ENCODE data around the gene BCAS3. TPM values are rescaled to one million over a fixed set of nuclear protein-coding genes. Genes with fewer than 3 reads are reported as not detected.

The BCAS3 gene
- total RNA-seq (59.1 TPM), polyA plus RNA-seq (10 to 100 TPM; 29.7 to 38.6 (median 33.6) TPM)

GRCh38 chr17:60677308-60678117, at the start of gene BCAS3:
Gene BCAS3, plus strand, starts transcription at chr17:60677851.
- no peaks in the 10 kb centered on the region for H3K9me3 ChIP-seq (ENCODE audit: control insufficient read depth in 2 of 2, low read length in 2 of 2)
- Mint-ChIP-seq H3K4me1 (peaks cover 14 to 20% (median 16%) of the 10 kb centered on the region in 4 donors), H3K9me3 (peaks cover 0 to 2% (median 0%) of the 10 kb centered on the region in 7 donors), H3K36me3 (peaks cover 4% of the 10 kb centered on the region), H3K27ac (peak within 1 kb of the TSS; percentile 98 to 100 (median 98)), H3K4me3 (peak within 1 kb of the TSS; percentile 90 to 99 (median 98)), H3K27me3 (no peaks in the 10 kb centered on the region)
- DNase-seq (peak; percentile 95 to 99 (median 98)), ATAC-seq (ENCODE audit: low read depth in 2 of 2) (peak; percentile 94 to 95)
- no peaks in the 10 kb centered on the region for H3K27me3 ChIP-seq (ENCODE audit: control insufficient read depth, insufficient read depth, low read length)
- peak within 1 kb of the TSS; percentile 96 for H3K4me3 ChIP-seq (ENCODE audit: low read depth, low read length)
- H3K4me1 ChIP-seq (ENCODE audit: control insufficient read depth, insufficient read depth, low read length, poor library complexity, severe bottlenecking) = peaks cover 11% of the 10 kb centered on the region
- H3K27ac ChIP-seq (ENCODE audit: insufficient read depth, low read length, poor library complexity, severe bottlenecking) = peak within 1 kb of the TSS; percentile 86
- H3K36me3 ChIP-seq (ENCODE audit: control insufficient read depth, insufficient read depth, low read length) = no peaks in the 10 kb centered on the region

DNA sequence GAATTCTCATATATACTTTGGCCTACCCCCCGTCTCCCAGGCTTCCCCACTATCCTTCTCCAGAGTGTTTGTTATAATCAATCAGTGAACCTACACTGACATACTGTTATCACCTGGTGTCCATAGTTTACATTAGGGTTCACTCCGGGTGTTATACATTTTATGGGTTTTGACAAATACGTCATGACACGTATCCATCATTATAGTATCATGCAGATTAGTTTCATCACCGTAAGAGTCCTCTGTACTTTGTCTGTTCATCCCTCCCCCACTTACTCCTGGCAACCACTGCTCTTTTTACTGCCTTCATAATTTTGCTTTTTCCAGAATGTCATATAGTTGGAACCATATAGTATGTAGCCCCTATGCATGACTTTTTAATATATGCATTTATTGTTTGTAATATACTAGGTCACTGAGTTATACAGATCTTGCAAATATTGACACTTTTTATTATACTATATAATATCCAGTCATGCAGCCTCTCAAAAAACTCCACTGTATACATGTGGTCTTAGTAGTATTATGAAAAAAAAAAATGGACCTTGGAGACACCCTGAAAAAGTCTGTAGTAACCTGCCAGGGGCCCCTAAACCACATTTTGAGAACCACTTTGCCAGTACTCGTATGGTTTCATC, 49.3 kb upstream of the BCAS3 start:
- H3K27ac ChIP-seq (ENCODE audit: insufficient read depth, low read length, poor library complexity, severe bottlenecking) = no peak overlapping the region
- H3K9me3 ChIP-seq (ENCODE audit: control insufficient read depth in 2 of 2, low read length in 2 of 2) = no peaks in the 10 kb centered on the region
- peak overlapping the region in 1 of 3 donors; percentile 28 for H3K27ac Mint-ChIP-seq
- peaks cover 6% of the 10 kb centered on the region for H3K36me3 Mint-ChIP-seq
- peaks cover 10% of the 10 kb centered on the region for H3K36me3 ChIP-seq (ENCODE audit: control insufficient read depth, insufficient read depth, low read length)
- H3K27me3 ChIP-seq (ENCODE audit: control insufficient read depth, insufficient read depth, low read length) = no peaks in the 10 kb centered on the region
- ATAC-seq (ENCODE audit: low read depth in 2 of 2) (no peak), DNase-seq (no peak)
- H3K4me1 Mint-ChIP-seq = peaks cover 12 to 19% (median 16%) of the 10 kb centered on the region in 4 donors
- no peaks in the 10 kb centered on the region for H3K4me1 ChIP-seq (ENCODE audit: control insufficient read depth, insufficient read depth, low read length, poor library complexity, severe bottlenecking)
- no peak overlapping the region for H3K4me3 Mint-ChIP-seq
- no peaks in the 10 kb centered on the region for H3K27me3 Mint-ChIP-seq
- H3K9me3 Mint-ChIP-seq = no peaks in the 10 kb centered on the region
- no peak overlapping the region for H3K4me3 ChIP-seq (ENCODE audit: low read depth, low read length)

DNA sequence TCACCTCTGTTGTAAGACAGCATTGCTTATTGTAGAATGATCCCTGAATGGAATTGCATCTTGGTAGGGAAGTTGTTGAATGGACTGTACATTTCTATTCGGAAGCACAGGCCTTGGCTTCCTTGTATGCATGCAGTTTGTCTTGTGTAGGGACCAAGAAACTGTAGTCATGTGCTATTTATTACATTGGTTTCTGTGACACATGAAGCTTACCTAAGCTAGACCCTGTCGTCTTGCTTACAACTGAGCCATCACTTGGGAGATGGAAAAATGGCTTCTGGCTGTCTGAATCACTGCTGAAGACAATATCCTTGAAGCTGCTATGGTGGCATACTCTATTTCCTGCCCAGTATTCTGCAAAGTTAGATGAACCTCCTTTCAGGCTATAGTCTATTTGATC, 48.5 kb upstream of the BCAS3 start:
- Histone ChIP-seq H3K27me3 (ENCODE audit: control insufficient read depth, insufficient read depth, low read length) (no peaks in the 10 kb centered on the region), H3K9me3 (ENCODE audit: control insufficient read depth in 2 of 2, low read length in 2 of 2) (no peaks in the 10 kb centered on the region), H3K4me3 (ENCODE audit: low read depth, low read length) (no peak overlapping the region), H3K27ac (ENCODE audit: insufficient read depth, low read length, poor library complexity, severe bottlenecking) (no peak overlapping the region), H3K36me3 (ENCODE audit: control insufficient read depth, insufficient read depth, low read length) (peaks cover 10% of the 10 kb centered on the region), H3K4me1 (ENCODE audit: control insufficient read depth, insufficient read depth, low read length, poor library complexity, severe bottlenecking) (no peaks in the 10 kb centered on the region)
- H3K9me3 Mint-ChIP-seq = no peaks in the 10 kb centered on the region
- H3K4me3 Mint-ChIP-seq = no peak overlapping the region
- peaks cover 7 to 15% (median 11%) of the 10 kb centered on the region in 4 donors for H3K4me1 Mint-ChIP-seq
- no peak for ATAC-seq (ENCODE audit: low read depth in 2 of 2)
- H3K36me3 Mint-ChIP-seq = peaks cover 4% of the 10 kb centered on the region
- peak overlapping the region in 1 of 3 donors; percentile 28 for H3K27ac Mint-ChIP-seq
- no peak for DNase-seq
- H3K27me3 Mint-ChIP-seq = no peaks in the 10 kb centered on the region

DNA sequence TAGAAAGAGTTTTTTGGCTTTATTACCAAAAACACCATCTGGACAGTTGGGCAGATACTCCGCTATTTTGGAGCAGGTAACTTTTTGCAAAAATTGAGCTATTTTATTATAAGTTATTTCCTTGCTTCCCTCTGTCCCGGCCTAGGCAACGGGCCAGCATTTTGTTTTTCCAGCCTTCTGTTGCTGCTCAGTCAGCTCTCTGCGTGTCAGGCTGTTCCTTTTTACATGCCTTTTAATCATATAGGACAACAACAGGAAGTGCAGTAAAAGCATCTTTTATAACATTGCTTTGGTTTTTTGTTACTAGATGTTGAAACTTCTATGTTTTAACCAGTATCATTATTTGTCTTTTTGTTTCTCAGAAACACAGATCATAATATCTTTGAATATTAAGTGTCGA, 47.3 kb upstream of the BCAS3 start:
- peaks cover 7 to 15% (median 11%) of the 10 kb centered on the region in 4 donors for H3K4me1 Mint-ChIP-seq
- peaks cover 4% of the 10 kb centered on the region for H3K36me3 Mint-ChIP-seq
- Histone ChIP-seq H3K9me3 (ENCODE audit: control insufficient read depth in 2 of 2, low read length in 2 of 2) (no peaks in the 10 kb centered on the region), H3K36me3 (ENCODE audit: control insufficient read depth, insufficient read depth, low read length) (peaks cover 14% of the 10 kb centered on the region), H3K4me3 (ENCODE audit: low read depth, low read length) (no peak overlapping the region), H3K4me1 (ENCODE audit: control insufficient read depth, insufficient read depth, low read length, poor library complexity, severe bottlenecking) (no peaks in the 10 kb centered on the region), H3K27me3 (ENCODE audit: control insufficient read depth, insufficient read depth, low read length) (no peaks in the 10 kb centered on the region), H3K27ac (ENCODE audit: insufficient read depth, low read length, poor library complexity, severe bottlenecking) (no peak overlapping the region)
- DNase-seq (peak in 1 of 3 donors; percentile 8), ATAC-seq (ENCODE audit: low read depth in 2 of 2) (no peak)
- H3K9me3 Mint-ChIP-seq = no peaks in the 10 kb centered on the region
- peak overlapping the region; percentile 66 to 81 (median 80) for H3K27ac Mint-ChIP-seq
- H3K4me3 Mint-ChIP-seq = no peak overlapping the region
- no peaks in the 10 kb centered on the region for H3K27me3 Mint-ChIP-seq

- Mint-ChIP-seq H3K4me1 (peaks cover 3 to 15% (median 8%) of the 10 kb centered on the region in 4 donors), H3K9me3 (no peaks in the 10 kb centered on the region), H3K27ac (peak overlapping the region; percentile 6 to 81 (median 81)), H3K27me3 (no peaks in the 10 kb centered on the region), H3K4me3 (no peak overlapping the region), H3K36me3 (peaks cover 4% of the 10 kb centered on the region)
- no peaks in the 10 kb centered on the region for H3K27me3 ChIP-seq (ENCODE audit: control insufficient read depth, insufficient read depth, low read length)
- no peak overlapping the region for H3K4me3 ChIP-seq (ENCODE audit: low read depth, low read length)
- H3K9me3 ChIP-seq (ENCODE audit: control insufficient read depth in 2 of 2, low read length in 2 of 2) = no peaks in the 10 kb centered on the region
- no peak overlapping the region for H3K27ac ChIP-seq (ENCODE audit: insufficient read depth, low read length, poor library complexity, severe bottlenecking)
- ATAC-seq (ENCODE audit: low read depth in 2 of 2) (no peak), DNase-seq (no peak)
- H3K36me3 ChIP-seq (ENCODE audit: control insufficient read depth, insufficient read depth, low read length) = peaks cover 17% of the 10 kb centered on the region
- no peaks in the 10 kb centered on the region for H3K4me1 ChIP-seq (ENCODE audit: control insufficient read depth, insufficient read depth, low read length, poor library complexity, severe bottlenecking)
These were observed 46.5 kb upstream of the BCAS3 start for GRCh38 chr17:60631119-60631518.

DNA sequence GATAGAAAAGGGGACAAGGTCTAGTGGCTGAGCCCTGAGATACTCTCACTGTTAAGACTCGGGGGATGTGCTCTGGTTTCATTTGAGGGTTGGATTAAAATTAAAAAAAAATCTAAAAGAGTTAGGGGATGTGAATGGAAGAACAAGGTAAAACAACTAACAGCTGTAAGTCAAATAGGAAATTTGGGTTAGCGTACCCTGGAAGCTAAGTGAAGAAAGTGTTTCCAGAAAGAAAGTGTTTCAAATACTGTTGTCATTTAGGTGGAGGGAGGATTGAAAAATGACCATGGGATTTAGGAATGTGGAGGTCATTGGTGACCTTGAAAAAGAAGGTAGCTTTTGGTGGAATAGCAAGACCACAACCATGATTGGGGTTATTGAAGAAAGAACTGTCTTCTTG, 40.0 kb upstream of the BCAS3 start:
- peaks cover 9% of the 10 kb centered on the region for H3K36me3 Mint-ChIP-seq

DNA sequence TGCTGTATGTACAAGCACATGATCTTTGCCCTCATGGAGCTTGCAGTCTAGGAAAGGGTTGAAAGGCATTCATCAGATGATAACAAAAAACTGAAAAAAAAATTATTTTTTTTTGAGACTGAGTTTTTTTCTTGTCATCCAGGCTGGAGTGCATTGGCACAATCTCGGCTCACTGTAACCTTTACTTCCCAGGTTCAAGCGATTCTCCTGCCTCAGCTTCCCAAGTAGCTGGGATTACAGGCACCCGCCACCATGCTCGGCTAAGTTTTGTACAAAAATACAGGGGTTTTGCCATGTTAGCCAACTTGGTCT, 38.7 kb upstream of the BCAS3 start:
- Mint-ChIP-seq H3K9me3 (no peaks in the 10 kb centered on the region), H3K27me3 (no peaks in the 10 kb centered on the region), H3K27ac (no peak overlapping the region), H3K36me3 (peaks cover 9% of the 10 kb centered on the region), H3K4me3 (no peak overlapping the region), H3K4me1 (peaks cover 8 to 16% (median 11%) of the 10 kb centered on the region in 4 donors)
- DNase-seq (no peak), ATAC-seq (ENCODE audit: low read depth in 2 of 2) (no peak)
- H3K27ac ChIP-seq (ENCODE audit: insufficient read depth, low read length, poor library complexity, severe bottlenecking) = no peak overlapping the region
- H3K36me3 ChIP-seq (ENCODE audit: control insufficient read depth, insufficient read depth, low read length) = peaks cover 13% of the 10 kb centered on the region
- H3K4me3 ChIP-seq (ENCODE audit: low read depth, low read length) = no peak overlapping the region
- no peaks in the 10 kb centered on the region for H3K27me3 ChIP-seq (ENCODE audit: control insufficient read depth, insufficient read depth, low read length)
- no peaks in the 10 kb centered on the region for H3K4me1 ChIP-seq (ENCODE audit: control insufficient read depth, insufficient read depth, low read length, poor library complexity, severe bottlenecking)
- H3K9me3 ChIP-seq (ENCODE audit: control insufficient read depth in 2 of 2, low read length in 2 of 2) = no peaks in the 10 kb centered on the region

More for the DNA sequence above, 40.0 kb upstream of the BCAS3 start:
- H3K4me3 ChIP-seq (ENCODE audit: low read depth, low read length) = no peak overlapping the region
- no peaks in the 10 kb centered on the region for H3K9me3 Mint-ChIP-seq
- H3K4me1 Mint-ChIP-seq = peaks cover 8 to 16% (median 11%) of the 10 kb centered on the region in 4 donors
- DNase-seq (no peak), ATAC-seq (ENCODE audit: low read depth in 2 of 2) (no peak)
- no peaks in the 10 kb centered on the region for H3K27me3 ChIP-seq (ENCODE audit: control insufficient read depth, insufficient read depth, low read length)
- no peaks in the 10 kb centered on the region for H3K9me3 ChIP-seq (ENCODE audit: control insufficient read depth in 2 of 2, low read length in 2 of 2)
- H3K4me3 Mint-ChIP-seq = no peak overlapping the region
- H3K27me3 Mint-ChIP-seq = no peaks in the 10 kb centered on the region
- no peaks in the 10 kb centered on the region for H3K4me1 ChIP-seq (ENCODE audit: control insufficient read depth, insufficient read depth, low read length, poor library complexity, severe bottlenecking)
- H3K27ac ChIP-seq (ENCODE audit: insufficient read depth, low read length, poor library complexity, severe bottlenecking) = no peak overlapping the region
- H3K36me3 ChIP-seq (ENCODE audit: control insufficient read depth, insufficient read depth, low read length) = peaks cover 14% of the 10 kb centered on the region
- H3K27ac Mint-ChIP-seq = peak overlapping the region in 1 of 3 donors; percentile 32
